CD1c-positive myeloid dendritic cell (primary cell): ENCODE data around the gene GJD3.

Experiments used
- DNase-seq: peaks from one replicate; pipeline ENCODE4 v3.0.0-alpha.2; 2016; ENCODE audit errors: extremely low spot score

Gene GJD3

DNA sequence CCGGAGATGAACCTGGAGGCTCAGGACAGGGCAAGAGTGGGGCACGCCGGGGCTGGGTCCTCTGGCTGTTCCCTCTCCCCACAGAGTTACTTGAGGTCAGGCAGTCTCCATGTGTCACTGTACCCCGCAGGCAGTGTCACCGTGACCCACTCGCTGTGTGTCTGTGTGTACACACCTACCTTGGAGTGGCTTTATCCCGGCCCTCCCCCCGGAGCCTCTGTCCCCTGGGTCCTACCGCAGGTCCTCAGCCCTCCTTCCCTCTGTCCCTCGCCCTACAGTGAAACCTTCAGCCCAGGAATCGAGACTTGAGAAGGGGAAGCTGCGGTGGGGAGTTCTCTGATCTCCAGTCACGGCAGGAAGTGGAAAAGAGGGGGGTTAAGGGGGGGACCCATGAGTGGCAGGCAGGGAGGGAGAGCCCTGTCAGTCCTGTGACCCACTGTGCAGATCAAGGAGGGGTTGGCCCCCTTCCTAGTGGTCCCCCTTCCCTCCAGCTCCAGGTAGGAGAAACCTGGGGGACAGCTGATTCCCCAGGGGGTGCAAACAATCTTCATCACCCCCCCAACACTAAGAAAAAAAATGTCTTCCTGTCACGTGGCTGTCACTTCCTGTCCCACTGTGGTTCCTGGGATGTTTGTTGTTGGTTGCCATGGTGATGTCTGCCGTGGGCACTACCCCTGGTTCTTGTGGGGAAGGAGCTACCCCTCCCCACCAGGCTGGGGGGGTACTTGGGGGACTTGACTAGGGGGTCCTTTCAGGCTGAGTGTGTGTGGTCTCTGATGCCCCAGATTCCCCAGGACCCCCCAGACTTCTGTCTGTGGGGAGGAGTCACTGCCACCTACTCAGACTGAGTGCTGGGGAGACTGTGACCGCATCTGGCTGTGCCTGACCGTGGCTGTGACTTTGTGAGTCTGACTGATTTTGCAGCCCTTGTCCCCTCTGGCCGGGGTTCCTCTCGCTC lies 41.9 kb downstream of the GJD3 start:
- peak; percentile 97 for DNase-seq

DNA sequence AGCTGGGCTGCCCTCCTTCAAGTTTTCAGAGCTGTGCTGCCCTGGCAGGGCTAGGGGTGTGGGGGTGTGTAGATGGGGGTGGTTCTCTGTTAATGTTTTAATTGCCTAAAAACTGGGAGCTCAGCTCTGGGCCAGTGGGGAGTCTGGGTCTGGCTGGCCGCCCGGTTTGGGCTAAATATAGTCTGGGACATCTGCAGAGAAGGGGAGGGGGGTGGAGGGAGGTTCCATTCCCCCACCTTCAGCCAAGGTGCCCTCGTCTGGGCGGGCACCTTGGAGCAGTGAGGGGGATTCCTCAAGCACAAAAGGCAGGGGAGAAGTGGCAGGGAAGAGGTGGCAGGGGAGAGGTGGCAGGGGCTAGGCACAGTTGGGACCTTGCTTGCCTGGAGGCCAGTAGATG lies 42.6 kb downstream of the GJD3 start:
- DNase-seq = no peak

DNA sequence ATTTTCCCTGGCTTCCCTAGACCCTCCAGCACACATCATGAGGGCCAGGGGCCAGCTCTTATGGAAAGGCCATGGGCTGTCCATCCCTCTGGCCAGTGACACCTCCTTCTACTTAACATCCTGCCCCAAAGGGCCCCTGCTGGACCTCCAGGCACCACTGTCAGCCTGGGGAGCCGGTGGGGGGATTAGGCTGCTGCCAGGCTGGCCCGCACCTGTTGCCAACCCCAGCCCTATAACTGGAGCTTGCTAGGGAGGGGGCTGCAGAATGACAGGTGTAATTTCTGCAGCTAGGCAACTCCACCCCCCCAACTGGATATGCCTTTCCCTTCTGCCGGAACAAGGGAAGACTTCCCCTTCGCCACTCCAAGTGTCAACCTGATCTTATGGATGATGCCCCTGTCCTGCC lies 43.0 kb downstream of the GJD3 start:
- DNase-seq = no peak

DNA sequence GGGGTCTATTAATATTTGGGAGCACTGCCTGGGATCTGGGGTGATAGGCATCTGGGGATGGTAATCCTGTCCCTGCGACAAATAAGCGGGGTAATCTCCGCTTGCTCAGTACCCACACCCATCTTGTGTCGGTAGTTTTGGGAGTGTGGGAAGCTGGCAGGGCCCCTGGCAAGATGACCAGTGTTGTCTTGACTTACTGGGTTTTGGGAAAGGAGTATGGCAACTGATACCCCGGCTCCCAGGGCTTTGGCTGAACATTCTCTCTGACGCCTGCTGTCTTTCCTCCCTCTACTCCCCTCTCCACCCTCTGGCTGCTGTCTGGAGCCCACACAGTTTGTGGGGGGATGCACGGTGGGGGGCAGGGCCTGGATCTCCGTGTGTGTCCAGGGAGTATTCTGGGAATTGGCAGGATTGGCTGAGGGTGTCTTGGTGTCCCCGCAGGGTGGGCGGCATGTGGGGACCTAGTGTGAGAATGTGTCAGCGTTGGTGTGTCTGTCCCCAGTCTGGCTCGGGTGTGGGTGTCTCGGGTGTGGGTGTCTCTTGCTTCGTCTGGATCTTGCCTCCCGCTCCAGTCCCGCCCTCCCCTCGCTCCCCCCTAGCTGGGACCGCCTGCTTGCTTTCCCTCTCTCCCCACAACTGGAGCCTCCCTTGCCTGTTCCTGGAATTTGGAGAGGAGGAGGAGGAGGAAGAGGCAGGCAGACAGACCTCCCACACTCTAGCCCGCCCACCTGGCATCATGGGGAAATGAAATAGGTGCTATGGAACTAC lies 43.6 kb downstream of the GJD3 start:
- peak; percentile 59 for DNase-seq

DNA sequence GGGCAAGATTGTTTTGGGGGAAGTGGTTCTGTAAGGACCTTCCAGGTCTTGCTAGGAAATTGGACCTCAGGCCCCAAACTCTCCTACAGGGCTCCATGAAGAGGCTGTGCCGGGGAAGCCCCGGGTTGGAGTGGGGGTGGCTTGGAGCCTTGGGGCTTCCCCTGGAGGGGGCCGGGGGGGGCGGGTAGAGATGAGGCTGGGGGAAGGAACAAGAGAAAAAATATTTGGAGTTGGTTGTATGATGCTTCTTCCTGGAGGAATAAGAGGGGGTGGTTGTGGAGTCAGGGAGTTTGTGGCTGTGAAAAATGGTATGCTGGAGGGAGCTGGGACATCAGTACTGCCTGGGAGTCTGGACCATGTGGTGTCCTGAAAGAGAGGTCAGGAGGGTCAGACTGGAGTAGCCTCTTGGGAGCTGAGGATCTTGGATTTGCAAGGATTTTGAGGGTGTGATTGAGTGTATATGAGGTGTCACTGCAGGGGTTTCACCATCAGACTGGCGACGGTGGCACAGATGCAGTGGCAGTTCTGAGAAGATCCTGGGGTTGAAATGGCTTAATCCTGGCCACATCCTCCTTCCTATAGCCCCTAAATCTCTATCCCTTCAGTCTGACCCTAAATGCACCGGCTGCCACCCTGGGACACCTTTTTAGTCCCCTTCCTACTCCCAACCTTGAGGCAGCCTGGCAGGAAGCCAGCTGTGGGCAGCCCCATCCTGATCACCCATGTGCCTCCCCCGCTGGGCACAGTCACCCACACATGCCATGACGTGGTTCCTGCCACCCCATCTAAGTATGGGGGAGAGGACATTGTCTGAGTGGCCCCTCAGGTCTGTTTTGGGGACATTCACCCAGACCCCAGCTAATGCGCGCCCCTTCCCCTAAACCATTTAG lies 44.6 kb downstream of the GJD3 start:
- DNase-seq = peak; percentile 67

DNA sequence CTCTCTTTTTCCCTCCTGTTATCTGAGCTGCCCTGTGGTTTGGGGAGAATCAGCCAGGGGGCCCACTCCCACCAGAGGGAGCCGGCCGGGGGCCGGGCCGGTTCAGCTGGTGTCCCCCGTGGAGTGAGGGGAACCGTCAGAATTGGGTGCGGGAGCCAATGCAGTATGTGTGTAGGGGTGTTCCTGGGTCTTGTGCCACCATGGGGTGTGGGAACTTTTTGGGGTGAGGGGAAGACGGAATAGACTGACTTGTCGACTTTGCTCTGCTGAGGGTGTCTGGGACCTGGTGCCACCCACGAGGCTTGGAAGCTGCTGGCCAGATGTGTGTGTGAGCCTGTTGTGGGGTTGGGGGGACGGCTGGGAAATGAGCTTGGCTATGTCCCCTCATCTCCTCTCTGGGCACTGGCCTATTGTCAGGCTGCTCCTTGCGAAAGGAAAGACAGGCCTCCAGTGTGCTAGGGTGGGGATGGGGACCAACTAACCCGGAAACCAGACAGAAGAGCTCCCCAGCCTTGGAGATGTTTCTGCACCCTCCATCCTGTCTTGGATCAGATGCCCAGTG lies 45.6 kb downstream of the GJD3 start:
- DNase-seq = no peak

DNA sequence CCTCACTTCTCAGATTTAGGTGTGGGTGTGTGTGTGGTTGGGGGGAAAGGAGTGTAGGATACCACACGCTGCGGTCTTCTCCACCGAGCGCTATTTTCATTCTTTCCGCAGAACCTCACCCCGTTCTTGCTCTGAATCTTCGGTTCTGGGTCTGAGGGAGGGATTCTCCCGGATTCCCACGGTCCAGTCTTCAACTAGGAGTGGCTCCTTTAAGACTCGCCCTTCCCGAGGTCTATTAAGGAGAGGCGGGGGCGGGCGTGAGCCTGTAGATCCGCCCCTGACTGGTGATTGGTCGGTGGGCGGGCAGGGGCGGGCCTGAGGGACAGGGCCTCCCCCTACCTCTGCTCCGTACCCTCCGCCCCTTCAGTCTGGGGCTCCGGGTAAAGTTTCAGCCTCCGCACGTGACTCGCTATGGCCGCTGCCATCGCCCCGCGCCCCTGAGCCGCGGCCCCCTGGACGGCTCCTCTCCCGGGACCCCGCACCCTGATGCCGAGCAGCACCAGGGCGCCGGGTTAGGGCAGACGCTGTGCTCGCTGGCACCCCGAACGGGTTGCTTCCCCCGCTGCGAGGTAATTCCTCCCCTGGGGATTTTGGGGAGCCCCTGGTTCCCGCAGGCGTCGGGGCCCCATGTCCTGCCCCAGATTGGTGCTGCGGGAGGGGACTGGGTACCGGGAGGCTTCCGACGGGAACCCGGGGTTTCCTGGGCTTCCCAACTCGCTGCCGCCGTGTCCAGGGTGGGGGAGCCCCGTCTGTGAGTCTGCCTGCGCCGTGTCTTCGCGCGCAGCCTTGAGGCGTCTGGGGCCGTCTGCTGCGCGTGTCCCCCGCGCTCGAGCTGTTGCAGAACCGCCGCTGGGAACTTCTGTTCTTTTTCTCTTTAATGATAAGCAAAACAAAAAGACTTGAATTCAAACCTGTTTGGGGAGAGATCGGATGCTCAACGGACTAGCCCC lies 46.4 kb downstream of the GJD3 start:
- DNase-seq = peak; percentile 96

DNA sequence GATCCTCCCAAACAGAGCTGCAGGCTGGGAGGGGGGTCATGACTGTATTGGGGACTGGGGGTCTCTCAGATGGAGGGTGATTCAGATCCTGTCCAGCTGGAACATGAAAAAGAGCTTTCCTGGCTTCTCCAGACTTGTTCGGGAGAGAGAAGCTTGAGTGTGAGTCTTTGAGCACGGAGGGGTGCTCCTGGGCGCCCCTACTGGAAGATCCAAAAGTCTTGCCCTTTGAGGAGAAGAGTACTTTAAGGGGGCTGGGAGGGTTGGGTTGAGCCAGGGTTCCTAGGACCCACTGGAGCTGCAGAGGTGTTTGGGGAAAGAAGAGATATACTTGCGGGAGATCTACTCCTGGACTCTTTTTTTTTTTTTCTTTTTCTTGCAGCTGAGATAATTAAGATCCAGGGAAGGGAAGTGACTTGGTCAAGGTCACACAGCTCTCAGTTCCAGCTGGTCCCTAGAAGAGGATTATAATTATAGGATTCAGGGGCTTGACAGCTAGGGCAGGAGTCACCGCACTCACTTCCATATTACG lies 47.1 kb downstream of the GJD3 start:
- peak; percentile 56 for DNase-seq

DNA sequence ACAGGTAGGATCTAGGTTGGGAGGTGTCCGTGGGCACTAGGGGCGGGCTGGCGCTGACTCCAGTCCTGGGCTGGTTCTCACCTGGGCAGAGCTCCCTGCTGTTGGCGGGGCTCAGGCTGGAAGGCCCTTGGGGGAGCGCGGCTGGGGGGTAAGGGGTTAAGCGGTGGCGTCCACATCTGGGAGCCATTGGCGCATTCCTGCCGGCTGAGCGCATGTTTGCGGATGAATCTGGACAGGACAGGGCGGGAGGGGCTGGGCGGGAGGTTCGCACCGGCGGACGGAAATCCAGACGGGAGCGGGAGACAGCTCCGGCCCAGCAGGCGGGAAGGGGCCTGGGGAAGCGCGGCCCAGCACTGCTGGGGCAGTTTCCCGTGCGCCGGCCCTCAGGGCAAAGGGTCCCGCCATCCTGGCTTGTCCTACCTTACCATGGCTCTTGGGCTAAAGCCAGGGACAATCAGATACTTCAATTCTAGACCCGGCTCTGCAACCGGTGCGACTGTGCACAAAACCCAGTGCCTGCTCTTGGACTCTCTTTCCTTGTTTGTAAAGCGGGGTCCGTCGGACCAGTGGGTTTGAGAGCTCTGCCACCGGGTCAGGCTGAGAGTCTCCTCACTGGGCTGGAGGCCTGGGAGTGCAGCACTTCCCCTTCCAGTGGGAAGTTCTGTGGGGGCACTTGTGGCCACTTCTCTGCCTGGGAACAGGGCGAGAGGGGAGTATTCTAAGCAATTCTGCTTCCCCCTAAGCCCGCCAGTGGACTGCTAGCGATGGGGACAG lies 47.8 kb downstream of the GJD3 start:
- peak; percentile 77 for DNase-seq

DNA sequence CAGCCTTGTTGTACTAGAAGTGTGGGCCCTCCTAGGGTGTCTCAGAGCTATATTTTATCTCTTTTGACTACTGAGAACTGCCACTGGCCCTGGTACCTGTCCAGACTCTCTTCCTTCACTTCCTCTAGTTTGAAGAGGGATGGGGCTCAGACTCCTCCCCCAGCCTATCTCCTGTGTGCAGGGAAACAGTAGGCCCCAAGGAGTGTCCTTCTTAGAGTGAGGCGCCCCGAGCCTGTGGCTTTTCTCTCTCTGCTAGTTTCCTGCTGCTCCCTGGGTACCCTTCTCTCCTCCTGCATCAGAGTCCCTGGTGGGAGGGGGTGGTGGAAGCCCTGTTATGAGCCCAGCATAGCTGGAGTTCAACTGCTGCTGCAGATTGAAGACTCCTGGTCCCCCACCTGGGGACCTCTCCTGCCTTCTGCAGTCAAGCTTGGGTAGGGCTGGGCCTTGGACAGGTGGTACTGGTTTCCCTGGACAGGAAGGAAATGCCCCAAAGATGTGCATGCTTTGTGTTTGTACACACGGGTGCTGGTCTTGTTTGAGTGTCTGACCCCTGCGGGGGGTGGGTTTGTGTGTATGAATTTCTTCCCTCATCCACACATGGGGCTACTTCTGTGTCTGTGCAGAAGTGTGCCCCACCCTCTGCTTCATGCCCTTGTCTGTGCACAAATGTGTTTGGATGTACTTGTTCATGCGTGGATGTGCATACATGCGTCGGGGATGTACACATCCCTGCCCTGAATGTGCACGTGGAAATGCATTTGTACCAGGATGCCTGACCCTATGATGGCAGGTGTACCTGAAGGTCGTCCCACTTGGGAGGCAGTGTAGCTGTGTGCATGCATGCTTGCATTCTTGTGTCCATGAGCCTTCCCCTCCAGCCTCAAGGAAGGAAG lies 48.6 kb downstream of the GJD3 start:
- DNase-seq = no peak

DNA sequence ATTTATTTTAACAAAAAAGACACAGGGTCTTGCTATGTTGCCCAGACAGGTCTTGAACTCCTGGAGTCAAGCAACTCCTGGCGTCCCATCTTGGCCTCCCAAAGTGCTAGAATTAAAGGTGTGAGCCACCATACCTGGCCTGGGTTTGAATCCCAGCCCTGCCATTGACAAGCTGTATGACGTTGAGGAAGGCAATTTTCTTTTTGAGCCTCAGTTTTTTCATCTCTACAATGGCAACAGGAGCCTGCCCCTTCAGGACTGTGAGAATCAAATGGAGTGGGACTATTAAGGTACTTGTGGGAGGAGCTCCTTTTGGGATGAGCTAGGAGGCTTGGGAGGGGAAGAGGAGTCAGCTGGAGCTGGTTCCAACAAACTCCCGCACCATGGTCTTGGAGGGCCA lies 49.3 kb downstream of the GJD3 start:
- DNase-seq = no peak

DNA sequence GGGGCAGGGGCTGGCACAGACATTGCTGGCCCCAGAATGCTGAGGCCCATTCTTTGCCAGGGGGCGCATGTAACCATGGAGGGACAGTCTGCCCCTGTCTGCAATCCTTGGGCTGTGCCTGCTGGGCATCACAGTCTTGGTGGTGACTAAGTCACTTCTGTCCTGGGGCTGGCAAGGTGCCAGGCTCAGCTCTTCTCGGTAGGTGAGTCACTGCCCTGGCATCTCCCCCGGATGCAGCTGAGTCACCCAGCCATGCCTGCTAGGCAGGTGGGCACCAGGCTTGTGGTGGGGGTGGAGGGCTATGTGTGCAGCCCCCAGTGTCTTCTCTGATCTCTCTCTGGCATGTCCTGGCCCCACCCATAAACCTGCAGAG lies 50.0 kb downstream of the GJD3 start:
- peak; percentile 93 for DNase-seq

DNA sequence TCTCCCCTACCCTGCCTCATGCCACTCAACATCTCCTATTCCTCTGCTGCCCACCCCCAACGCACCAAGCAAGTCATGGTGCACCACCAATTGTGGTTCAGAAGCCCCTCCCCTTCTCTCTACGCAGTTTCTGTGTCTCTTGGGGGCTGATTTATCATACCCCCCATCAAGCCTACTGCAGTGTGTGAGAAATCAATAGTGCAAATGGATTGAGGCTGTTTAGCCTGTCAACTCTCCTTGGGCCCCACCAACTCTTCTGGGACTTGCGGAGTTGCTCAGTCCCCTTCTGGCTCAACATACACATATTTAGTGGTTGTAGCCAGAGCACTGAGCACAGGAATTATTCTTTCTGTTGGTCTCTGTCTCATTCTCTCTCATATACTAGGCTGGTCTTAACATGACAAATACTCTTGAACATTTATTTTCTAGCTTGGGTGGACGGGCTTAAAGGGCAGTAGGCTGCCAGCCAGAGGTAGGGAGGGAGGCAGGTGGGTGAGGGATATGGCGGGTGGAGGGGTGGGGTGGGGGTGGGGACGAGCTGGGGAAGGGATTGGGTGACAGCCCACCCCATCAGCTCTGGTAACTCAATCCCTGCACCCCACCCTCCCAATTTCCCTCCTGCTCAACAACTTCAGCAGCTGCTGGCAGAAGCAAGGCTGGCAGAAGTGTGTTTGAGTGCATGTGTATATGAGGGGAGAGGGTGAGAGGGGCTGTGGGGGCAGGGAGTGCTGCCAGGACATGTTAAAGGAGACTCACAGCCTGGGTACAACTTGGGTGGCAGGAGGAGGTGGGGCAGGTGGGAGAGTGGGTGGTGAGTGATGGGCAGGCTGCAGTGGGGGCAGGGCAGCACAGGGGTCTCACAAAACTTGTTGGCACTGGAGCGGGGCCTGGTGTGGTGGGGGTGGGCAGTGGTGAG lies 50.6 kb downstream of the GJD3 start:
- DNase-seq = no peak
